Colonic mucosa (tissue), 4 donors: ENCODE results near the gene ZFHX3. TPM values are rescaled to one million over a fixed set of nuclear protein-coding genes. Genes with fewer than 3 reads are reported as not detected.

Experiments
- DNase-seq: peaks from one replicate; pipeline ENCODE4 v3.0.0-alpha.2; 2020
- H3K27ac ChIP-seq: fragments of 200-600 bp; one replicate; pipeline ENCODE4 v1.8.0; 2021
- H3K27me3 ChIP-seq: fragments of 200-600 bp; one replicate; pipeline ENCODE4 v1.8.0; 2021
- H3K36me3 ChIP-seq: fragments of 200-600 bp; one replicate; pipeline ENCODE4 v1.8.0; 2021
- H3K4me1 ChIP-seq: fragments of 200-600 bp; one replicate; pipeline ENCODE4 v1.8.0; 2021; ENCODE audit warnings: mild to moderate bottlenecking
- H3K4me3 ChIP-seq: fragments of 200-600 bp; one replicate; pipeline ENCODE4 v1.8.0; 2021
- H3K9ac ChIP-seq, 2 donors: one replicate each; pipeline ENCODE4 v1.7.0; 2013; ENCODE audit warnings: control low read depth in 2 of 2, low read depth in 2 of 2, low read length in 2 of 2
- H3K9me3 ChIP-seq: fragments of 200-600 bp; one replicate; pipeline ENCODE4 v1.8.0; 2021
- CTCF ChIP-seq: fragments of 200-600 bp; IDR thresholded peaks from one replicate; pipeline ENCODE4 v1.8.0; 2022; ENCODE audit warnings: antibody characterized with exemption, mild to moderate bottlenecking
- intact Hi-C: fragments of 100-400 bp; cut with DNase I; formaldehyde crosslinking; loops from one replicate; pipeline ENCODE4 v1.14.1; 2022
- total RNA-seq, 2 donors: library from RNA; stranded (reverse); fragmentation: NEBNext Ultra II Directional in 1 of 2; extraction: Animal tissue kit (Norgen Biotek cat#: 25700) in 1 of 2; gene quantifications; one replicate each; pipeline ENCODE4 v1.2.1, GENCODE V29; 2021
- donor health status: healthy.
- donor health status: DM: no; HTN: no; CAD: no.
- donor health status: DM: no; HTN: no; CAD: no.

The ZFHX3 gene
- total RNA-seq, 2 donors from 2014 or later = 10.5 to 12.8 TPM

DNA sequence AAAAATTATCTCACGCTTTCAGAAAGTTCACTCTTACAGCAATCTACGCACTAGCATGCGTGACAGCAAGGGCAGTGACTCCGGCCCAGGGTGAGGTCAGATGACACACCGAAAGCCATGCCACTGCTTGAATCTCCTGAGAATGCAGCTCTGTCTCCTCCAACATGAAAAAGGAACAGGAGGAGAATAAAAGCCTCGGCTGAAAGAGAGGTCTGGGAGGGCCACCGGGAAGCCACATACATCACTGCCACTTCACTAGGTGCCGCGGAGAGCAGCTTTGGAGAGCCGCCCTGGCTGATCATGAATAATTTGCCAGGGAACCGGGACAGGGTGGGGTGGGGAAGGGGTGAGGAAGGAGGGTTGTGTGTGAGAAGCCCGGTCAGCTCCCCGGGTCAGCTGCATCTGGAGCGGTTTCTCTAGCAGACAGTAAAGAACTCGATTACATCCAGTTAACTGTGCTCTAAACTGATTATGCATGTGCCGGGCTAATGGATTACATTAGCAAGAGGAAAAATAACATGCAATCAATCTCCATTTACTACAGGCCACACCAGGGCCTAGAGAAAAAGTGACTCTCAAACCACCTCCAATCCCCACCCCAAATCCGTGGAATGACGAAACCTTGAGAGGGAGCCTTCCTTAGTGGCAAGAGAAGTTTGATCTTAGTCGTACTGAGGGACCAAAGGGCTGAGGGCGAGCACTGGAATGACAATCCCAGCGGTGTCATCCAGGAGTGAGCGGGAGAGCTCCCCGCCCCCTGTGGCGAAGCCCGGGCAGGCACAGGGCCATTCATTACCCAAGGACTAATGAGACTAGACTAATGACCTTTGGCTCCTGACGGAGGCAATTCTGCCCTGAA, 100.3 kb downstream of the ZFHX3 start:
- Histone ChIP-seq H3K4me1 (no peaks in the 10 kb centered on the region), H3K36me3 (no peaks in the 10 kb centered on the region), H3K9me3 (no peaks in the 10 kb centered on the region), H3K9ac (no peak overlapping the region), H3K4me3 (no peak overlapping the region), H3K27ac (no peak overlapping the region), H3K27me3 (no peaks in the 10 kb centered on the region)
- intact Hi-C loops = no loop called here
- TF ChIP-seq CTCF = no peak
- no peak for DNase-seq

GRCh38 chr16:72946474-72947194, 101.3 kb downstream of the ZFHX3 start:
- no peaks in the 10 kb centered on the region for H3K36me3 ChIP-seq
- no peaks in the 10 kb centered on the region for H3K9me3 ChIP-seq
- no peaks in the 10 kb centered on the region for H3K4me1 ChIP-seq
- H3K27me3 ChIP-seq = no peaks in the 10 kb centered on the region
- TF ChIP-seq CTCF = no peak
- H3K27ac ChIP-seq = no peak overlapping the region
- no peak overlapping the region for H3K4me3 ChIP-seq
- no peak for DNase-seq
- no peak overlapping the region for H3K9ac ChIP-seq
- intact Hi-C loops = no loop called here

GRCh38 chr16:72946063-72946462, 101.9 kb downstream of the ZFHX3 start:
- Histone ChIP-seq H3K9me3 (no peaks in the 10 kb centered on the region), H3K36me3 (no peaks in the 10 kb centered on the region), H3K27me3 (no peaks in the 10 kb centered on the region), H3K4me3 (no peak overlapping the region), H3K9ac (no peak overlapping the region), H3K27ac (no peak overlapping the region), H3K4me1 (no peaks in the 10 kb centered on the region)
- intact Hi-C loops = no loop called here
- no peak for DNase-seq
- TF ChIP-seq CTCF = no peak

DNA sequence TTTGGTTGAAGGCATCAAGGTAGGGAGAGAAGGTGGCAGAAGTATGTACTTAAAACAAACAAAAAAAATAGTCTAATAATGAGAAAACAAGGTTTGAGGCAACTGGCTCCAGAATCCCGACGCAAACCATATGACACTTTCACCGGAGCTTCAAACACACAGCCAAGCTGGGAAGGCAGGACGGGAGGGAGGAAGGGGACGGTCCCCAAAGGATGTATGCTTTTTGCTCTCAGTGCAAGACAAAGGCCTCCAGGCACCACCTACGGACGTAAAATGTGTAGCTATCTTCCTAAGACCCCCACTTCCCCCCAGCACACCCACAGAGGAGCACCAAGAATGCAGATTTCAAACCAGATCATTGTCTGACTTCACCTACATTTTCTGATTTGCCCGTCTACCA, 102.3 kb downstream of the ZFHX3 start:
- no peaks in the 10 kb centered on the region for H3K27me3 ChIP-seq
- no peak overlapping the region for H3K4me3 ChIP-seq
- H3K9me3 ChIP-seq = no peaks in the 10 kb centered on the region
- H3K27ac ChIP-seq = no peak overlapping the region
- no peak for TF ChIP-seq CTCF
- H3K36me3 ChIP-seq = no peaks in the 10 kb centered on the region
- no peaks in the 10 kb centered on the region for H3K4me1 ChIP-seq
- intact Hi-C loops = no loop called here
- DNase-seq = no peak
- H3K9ac ChIP-seq = no peak overlapping the region

DNA sequence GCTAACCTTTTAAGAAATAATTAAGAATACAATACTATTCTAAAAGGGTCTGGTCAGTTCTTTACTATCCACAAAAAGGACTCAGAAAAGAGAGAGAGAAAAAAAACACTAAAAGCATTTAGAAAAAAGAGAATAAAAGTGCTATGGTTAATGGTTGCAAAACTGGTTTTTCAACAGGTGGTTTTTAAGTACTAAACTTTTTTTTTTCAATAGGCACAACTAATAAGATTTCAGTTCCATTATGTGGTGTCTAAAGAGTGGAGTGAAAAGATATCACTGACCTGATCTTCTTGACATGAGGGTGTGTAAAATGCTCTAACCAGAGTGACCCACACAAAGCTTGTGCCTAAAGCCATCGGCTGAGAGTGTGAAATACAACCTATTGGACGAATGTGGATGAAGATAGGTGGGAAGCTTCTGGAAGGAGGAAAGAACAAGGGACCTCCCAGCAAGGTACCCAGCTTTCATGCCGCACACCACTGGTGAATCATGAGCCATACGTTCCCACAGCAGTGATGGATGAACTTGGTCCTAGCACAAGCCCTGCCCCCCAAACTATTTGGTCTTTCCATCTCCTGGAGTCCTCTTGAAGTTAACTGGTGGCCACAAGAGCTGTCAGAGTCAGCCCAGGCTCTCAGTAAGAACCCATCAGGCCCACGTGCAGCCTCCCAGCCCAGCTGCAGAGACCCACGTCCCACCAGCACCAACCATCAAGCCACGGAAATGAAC, 103.0 kb downstream of the ZFHX3 start:
- no peaks in the 10 kb centered on the region for H3K27me3 ChIP-seq
- no peak for DNase-seq
- TF ChIP-seq CTCF = no peak
- H3K4me1 ChIP-seq = no peaks in the 10 kb centered on the region
- no peak overlapping the region for H3K4me3 ChIP-seq
- no peaks in the 10 kb centered on the region for H3K9me3 ChIP-seq
- no peak overlapping the region for H3K9ac ChIP-seq
- H3K36me3 ChIP-seq = no peaks in the 10 kb centered on the region
- intact Hi-C loops = no loop called here
- H3K27ac ChIP-seq = no peak overlapping the region
